Measurements from ENCODE around the gene PCDHB11.
"Not testable (repeated sequence)": the region's sequence is repeated elsewhere in the genome, so short reads cannot be mapped to it uniquely, and the experiment has no call there.

PCDHB11 gene

DNA sequence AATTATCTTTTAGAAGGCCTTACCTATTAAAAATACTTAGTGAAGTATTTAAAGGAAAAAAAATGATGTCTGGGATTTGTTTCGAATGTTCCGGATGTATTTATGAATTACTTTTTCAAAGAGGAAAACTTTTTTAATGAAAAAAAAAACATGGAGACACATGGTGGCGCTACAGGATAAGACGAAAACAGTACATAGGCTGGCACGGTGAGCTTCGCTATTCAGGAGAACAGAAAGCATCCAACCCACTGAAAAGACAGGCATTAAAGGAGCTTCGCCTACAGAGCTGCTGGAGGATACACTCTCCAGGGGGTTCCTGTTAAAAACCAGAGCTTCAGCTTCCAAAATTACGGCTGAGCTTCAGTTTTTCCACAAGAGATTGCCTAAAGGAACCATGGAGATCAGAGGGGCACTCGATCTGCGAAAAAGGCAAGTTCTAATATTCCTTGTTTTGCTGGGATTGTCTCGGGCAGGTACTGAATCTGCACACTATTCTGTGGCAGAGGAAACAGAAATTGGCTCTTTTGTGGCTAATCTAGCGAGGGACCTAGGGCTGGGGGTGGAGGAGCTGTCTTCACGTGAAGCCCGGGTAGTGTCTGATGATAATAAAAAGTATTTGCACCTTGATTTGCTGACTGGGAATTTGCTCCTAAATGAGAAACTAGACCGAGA, 23.8 kb downstream of the PCDHB11 start, which contains the start of gene PCDHB14:
PCDHB14 (plus strand) TSS at position 232 of the 672 bp plus-strand sequence; CDS start at position 395, 163 bp downstream.
- TF ChIP-seq ZNF274 (IDR thresholded peaks at IDR 0.05; ENCODE audit: low read depth, low read length): no peak
- H3K4me3 ChIP-seq (ENCODE audit: low read length): no peak within 1 kb of the TSS

GRCh38 chr5:141224844-141225243, 25.4 kb downstream of the PCDHB11 start:
- H3K4me3 ChIP-seq (ENCODE audit: low read length): not testable (repeated sequence)

DNA sequence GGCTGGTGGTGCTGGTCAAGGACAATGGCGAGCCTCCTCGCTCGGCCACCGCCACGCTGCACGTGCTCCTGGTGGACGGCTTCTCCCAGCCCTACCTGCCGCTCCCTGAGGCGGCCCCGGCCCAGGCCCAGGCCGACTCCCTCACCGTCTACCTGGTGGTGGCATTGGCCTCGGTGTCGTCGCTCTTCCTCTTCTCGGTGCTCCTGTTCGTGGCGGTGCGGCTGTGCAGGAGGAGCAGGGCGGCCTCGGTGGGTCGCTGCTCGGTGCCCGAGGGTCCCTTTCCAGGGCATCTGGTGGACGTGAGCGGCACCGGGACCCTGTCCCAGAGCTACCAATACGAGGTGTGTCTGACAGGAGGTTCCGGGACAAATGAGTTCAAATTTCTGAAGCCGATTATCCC, 26.0 kb downstream of the PCDHB11 start:
- not testable (repeated sequence) for H3K4me3 ChIP-seq (ENCODE audit: low read length)

DNA sequence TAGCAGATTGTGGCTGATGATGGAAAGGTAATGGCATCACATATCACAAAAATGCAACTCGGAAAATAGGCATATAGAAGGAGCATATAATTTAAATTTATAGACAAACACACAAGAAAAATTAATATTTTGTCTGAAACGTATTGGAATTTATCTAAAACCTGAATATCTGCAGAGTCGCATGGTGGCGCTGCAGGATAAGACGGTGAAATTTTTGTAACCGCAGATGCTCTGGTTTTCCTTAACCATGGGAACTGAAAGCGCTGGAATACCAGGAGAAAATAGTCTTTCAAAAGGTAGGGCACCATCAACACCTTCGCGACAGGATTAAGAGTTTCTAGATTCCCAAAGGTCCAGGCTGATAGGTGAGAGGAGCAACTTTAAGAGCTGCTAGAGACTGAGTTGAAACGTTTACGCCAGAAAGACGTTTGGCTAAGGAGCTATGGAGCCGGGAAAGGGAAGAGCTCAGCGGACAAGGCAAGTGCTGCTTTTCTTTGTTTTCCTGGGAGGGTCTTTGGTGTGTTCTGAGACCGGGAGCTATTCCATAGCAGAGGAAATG, 34.8 kb downstream of the PCDHB11 start:
- TF ChIP-seq ZNF274 (IDR thresholded peaks at IDR 0.05; ENCODE audit: low read depth, low read length): no peak
- no peak overlapping the region for H3K4me3 ChIP-seq (ENCODE audit: low read length)

DNA sequence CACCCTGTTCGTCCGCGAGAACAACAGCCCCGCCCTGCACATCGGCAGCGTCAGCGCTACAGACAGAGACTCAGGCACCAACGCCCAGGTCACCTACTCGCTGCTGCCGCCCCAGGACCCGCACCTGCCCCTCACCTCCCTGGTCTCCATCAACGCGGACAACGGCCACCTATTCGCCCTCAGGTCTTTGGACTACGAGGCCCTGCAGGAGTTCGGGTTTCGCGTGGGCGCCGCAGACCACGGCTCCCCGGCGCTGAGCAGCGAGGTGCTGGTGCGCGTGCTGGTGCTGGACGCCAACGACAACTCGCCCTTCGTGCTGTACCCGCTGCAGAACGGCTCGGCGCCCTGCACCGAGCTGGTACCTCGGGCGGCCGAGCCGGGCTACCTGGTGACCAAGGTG, 36.5 kb downstream of the PCDHB11 start:
- H3K4me3 ChIP-seq (ENCODE audit: low read length): not testable (repeated sequence)

GRCh38 chr5:141236516-141237313, 37.3 kb downstream of the PCDHB11 start:
- no peak overlapping the region for H3K4me3 ChIP-seq (ENCODE audit: low read length)

GRCh38 chr5:141241496-141241895, 42.1 kb downstream of the PCDHB11 start:
- H3K4me3 ChIP-seq (ENCODE audit: low read length): no peak overlapping the region
- no peak for TF ChIP-seq ZNF274 (IDR thresholded peaks at IDR 0.05; ENCODE audit: low read depth, low read length)

More at GRCh38 chr5:141236516-141237313, 37.3 kb downstream of the PCDHB11 start:
- TF ChIP-seq ZNF274 (IDR thresholded peaks at IDR 0.05; ENCODE audit: low read depth, low read length): no peak

- no peak within 1 kb of the TSS for H3K4me3 ChIP-seq (ENCODE audit: low read length)
Measured at GRCh38 chr5:141245250-141245717, 45.9 kb downstream of the PCDHB11 start, which contains the start of gene PCDHB15. Gene PCDHB15, plus strand, starts transcription at chr5:141245395. Its CDS starts 184 bp downstream, at chr5:141245579.

DNA sequence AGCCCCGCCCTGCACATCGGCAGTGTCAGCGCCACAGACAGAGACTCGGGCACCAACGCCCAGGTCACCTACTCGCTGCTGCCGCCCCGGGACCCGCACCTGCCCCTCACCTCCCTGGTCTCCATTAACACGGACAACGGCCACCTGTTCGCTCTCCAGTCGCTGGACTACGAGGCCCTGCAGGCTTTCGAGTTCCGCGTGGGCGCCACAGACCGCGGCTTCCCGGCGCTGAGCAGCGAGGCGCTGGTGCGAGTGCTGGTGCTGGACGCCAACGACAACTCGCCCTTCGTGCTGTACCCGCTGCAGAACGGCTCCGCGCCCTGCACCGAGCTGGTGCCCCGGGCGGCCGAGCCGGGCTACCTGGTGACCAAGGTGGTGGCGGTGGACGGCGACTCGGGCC, 47.5 kb downstream of the PCDHB11 start:
- not testable (repeated sequence) for H3K4me3 ChIP-seq (ENCODE audit: low read length)

More at GRCh38 chr5:141245250-141245717, 45.9 kb downstream of the PCDHB11 start, which contains the start of gene PCDHB15:
- no peak for TF ChIP-seq ZNF274 (IDR thresholded peaks at IDR 0.05; ENCODE audit: low read depth, low read length)

DNA sequence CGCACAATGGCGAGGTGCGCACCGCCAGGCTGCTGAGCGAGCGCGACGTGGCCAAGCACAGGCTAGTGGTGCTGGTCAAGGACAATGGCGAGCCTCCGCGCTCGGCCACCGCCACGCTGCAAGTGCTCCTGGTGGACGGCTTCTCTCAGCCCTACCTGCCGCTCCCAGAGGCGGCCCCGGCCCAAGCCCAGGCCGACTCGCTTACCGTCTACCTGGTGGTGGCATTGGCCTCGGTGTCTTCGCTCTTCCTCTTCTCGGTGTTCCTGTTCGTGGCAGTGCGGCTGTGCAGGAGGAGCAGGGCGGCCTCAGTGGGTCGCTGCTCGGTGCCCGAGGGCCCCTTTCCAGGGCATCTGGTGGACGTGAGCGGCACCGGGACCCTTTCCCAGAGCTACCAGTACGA, 48.0 kb downstream of the PCDHB11 start:
- H3K4me3 ChIP-seq (ENCODE audit: low read length): not testable (repeated sequence)

GRCh38 chr5:141250576-141250975, 51.1 kb downstream of the PCDHB11 start:
- no peak for TF ChIP-seq ZNF274 (IDR thresholded peaks at IDR 0.05; ENCODE audit: low read depth, low read length)

More at GRCh38 chr5:141250576-141250975, 51.1 kb downstream of the PCDHB11 start:
- no peak overlapping the region for H3K4me3 ChIP-seq (ENCODE audit: low read length)

Data from GM08714 (cell line).